ENCODE results near the gene MYL6. TPM values are rescaled to one million over a fixed set of nuclear protein-coding genes. Genes with fewer than 3 reads are reported as not detected.

The MYL6 gene
- total RNA-seq, 1 experiment from 2014 or later = 554 TPM

DNA sequence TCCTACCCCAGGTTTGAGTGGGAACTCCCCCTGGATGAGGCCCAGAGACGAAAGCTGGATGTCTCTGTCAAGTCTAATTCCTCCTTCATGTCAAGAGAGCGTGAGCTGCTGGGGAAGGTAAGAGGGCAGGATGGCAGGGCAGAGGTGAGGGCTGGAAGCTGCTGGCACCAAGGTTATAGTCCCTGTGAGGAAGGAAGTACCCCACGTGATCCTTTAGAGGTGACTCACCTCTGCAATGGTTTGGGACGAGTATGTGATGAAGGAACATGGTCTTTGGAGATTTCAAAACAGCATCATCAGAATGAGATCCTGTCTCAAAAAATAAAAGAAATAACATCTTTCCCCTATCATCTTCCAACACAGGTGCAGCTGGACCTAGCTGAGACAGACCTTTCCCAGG is 14.9 kb upstream of the MYL6 start:
- DNase-seq (ENCODE audit: low read depth, low spot score) = no peak
- H2AFZ ChIP-seq (ENCODE audit: low read depth, low read length, poor library complexity, severe bottlenecking) = no peak overlapping the region
- H3K79me2 ChIP-seq (ENCODE audit: insufficient read depth, low read length) = no peaks in the 10 kb centered on the region
- no peaks in the 10 kb centered on the region for H4K20me1 ChIP-seq (ENCODE audit: insufficient read depth)
- H3K4me3 ChIP-seq (replicated peaks in 1 of 2; ENCODE audit: low read depth in 1 of 2, low read length in 2 of 2) = no peak overlapping the region
- intact Hi-C loops (cut with micrococcal nuclease) = no loop called here
- no peaks in the 10 kb centered on the region for H3K9me2 ChIP-seq (ENCODE audit: insufficient read depth)
- H3K27ac ChIP-seq (ENCODE audit: low read depth, low read length) = no peak overlapping the region
- ChIA-PET RAD21 (ENCODE audit: low non-redundant PET in 1 of 2, low total read pairs in 2 of 2, uncharacterized antibody in 2 of 2, unreplicated experiment in 2 of 2) (no interaction called here), POLR2A (interaction anchor here (3.8 kb wide), 1 partner anchor 15 kb away, joined by 14 read pairs; the partner anchor contains the start of gene ESYT1), CTCF (interaction anchor here (1.0 kb wide), 1 partner anchor 9 kb away, joined by 3 read pairs; the partner anchor contains the start of gene MYL6B)
- H3K36me3 ChIP-seq (ENCODE audit: control insufficient read depth in 1 of 2, insufficient read depth in 2 of 2, low read length in 2 of 2) = peaks cover 32 to 49% of the 10 kb centered on the region in 2 experiments
- H3K9me3 ChIP-seq (ENCODE audit: control insufficient read depth in 1 of 2, insufficient read depth in 1 of 2, low read depth in 1 of 2, low read length in 2 of 2) = no peaks in the 10 kb centered on the region
- no peak for TF ChIP-seq POLR2AphosphoS5 (IDR thresholded peaks at IDR 0.05; ENCODE audit: low read depth, low read length)
- TF ChIP-seq CBX3 (IDR thresholded peaks at IDR 0.05; ENCODE audit: low read depth) = no peak
- TF ChIP-seq CTCF (IDR thresholded peaks at IDR 0.05 in 2 of 3, conservative IDR thresholded peaks at IDR 0.05 in 1 of 3; ENCODE audit: borderline replicate concordance in 1 of 3, insufficient read depth in 1 of 3, low read depth in 2 of 3, low read length in 2 of 3) = no peak
- no peak for TF ChIP-seq ELF1 (IDR thresholded peaks at IDR 0.05; ENCODE audit: borderline replicate concordance, low read depth)
- TF ChIP-seq TCF7L2 (IDR thresholded peaks at IDR 0.05; ENCODE audit: borderline replicate concordance, extremely low read depth, insufficient read depth, insufficient read length) = no peak
- no peak for TF ChIP-seq RAD21 (IDR thresholded peaks at IDR 0.05; ENCODE audit: low read depth)
- no peak for TF ChIP-seq ZNF274 (IDR thresholded peaks at IDR 0.05; ENCODE audit: low read depth, low read length)
- TF ChIP-seq SRF (IDR thresholded peaks at IDR 0.05; ENCODE audit: low read depth) = no peak
- TF ChIP-seq POLR2A (IDR thresholded peaks at IDR 0.05; ENCODE audit: borderline replicate concordance, extremely low read depth, insufficient read depth, insufficient read length) = no peak
- TF ChIP-seq EGR1 (IDR thresholded peaks at IDR 0.05; ENCODE audit: low read depth) = no peak
- H3K9ac ChIP-seq (ENCODE audit: low read length) = no peak overlapping the region
- no TSS peak for BruUV-seq (replicated peaks)
- H3K27me3 ChIP-seq (ENCODE audit: insufficient read depth, low read length) = no peaks in the 10 kb centered on the region
- H3K4me2 ChIP-seq (ENCODE audit: low read length) = no peak overlapping the region
- no peak for ATAC-seq
- peaks cover 0 to 5% of the 10 kb centered on the region in 2 experiments; a peak in 2 of 4 replicates for H3K4me1 ChIP-seq (ENCODE audit: control insufficient read depth in 1 of 2, insufficient read depth in 2 of 2, low read length in 2 of 2)

Measured in HCT116 (cell line).